C4-2B (cell line): ENCODE results near the gene WDFY2.
"Not testable (repeated sequence)": the region's sequence is repeated elsewhere in the genome, so short reads cannot be mapped to it uniquely, and the experiment has no call there.

Experiments used
- H3K27ac ChIP-seq: fragments of 450-650 bp; 2 replicates; pipeline ENCODE4 v1.5.1; 2017
- ZFX ChIP-seq: fragments of 450-650 bp; IDR thresholded peaks from 2 replicates; pipeline ENCODE4 v1.6.1; 2017
- TF ChIP-seq, protein P1 (sequence below): fragments of 450-650 bp; conservative IDR thresholded peaks from 2 replicates; pipeline ENCODE4 v1.5.1; 2017; ENCODE audit warnings: mild to moderate bottlenecking

Gene WDFY2

DNA sequence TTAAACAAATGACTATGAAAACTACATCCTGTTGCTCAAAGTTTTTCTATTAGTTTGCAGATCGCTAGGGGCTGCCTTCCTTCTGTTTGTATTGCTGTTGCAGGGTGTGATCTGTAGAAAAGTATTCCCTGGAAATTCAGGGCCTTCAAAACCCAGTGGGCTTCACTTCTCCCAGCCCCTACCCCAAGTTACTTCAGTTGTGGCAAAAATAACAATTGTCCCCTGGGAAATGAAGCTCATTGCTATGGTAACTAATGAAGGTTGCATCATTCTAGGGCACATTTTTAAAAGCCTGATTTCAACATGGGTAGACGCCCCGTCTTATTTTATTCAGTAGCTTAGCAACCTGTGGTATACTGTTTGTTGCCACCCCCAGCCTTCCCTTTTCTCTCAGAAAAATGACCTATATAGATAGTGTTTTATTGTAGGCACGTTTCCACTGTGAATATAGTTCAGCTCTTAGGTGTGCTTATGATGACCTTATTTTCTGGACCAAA lies 60.9 kb downstream of the WDFY2 start:
- no peak overlapping the region for H3K27ac ChIP-seq

DNA sequence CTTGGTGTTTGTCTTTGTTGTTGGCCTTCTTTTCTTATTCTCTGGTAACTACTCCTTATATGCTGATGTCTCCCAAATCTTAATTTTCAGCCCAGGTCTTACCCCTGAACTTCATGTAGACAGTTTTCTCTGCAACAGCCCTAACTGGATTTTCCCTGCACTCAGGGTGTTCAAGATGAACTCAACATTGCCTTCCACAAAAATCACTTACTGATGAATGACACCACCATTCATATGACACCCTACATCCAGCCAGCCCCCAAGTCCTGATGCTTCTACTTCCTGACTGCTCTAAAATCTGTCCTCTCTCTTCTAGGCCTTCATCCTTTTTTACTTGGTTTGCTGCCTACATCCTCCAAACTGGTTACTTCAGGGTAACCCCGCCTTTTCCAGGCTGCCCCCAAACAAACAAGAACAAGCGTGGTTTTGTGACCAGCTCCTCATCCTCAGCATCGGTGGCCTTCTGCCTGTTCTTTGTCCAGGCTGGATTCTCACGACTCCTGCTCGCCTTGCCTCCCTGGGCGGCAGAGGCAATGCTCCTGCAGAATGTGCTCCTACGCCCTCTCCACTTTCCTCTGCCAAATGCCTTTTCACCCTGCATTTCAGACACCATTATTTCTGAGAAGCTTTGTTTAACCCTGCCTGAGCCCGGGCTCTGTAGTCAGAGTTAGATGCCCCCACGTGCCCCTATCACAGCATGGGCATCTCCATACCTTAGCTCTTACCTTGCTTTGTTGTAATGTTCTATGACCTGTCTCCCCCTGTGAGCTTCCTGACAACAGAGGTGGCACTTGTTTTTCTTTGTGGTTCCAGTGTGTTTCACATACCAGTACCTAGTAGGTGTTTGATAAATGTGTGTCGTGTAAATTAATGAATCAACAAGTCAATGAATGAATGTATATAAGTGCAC lies 61.8 kb downstream of the WDFY2 start:
- H3K27ac ChIP-seq = no peak overlapping the region

More for the DNA sequence above, 60.9 kb downstream of the WDFY2 start:
- TF ChIP-seq ZFX = no peak
- TF ChIP-seq, protein P1, sequence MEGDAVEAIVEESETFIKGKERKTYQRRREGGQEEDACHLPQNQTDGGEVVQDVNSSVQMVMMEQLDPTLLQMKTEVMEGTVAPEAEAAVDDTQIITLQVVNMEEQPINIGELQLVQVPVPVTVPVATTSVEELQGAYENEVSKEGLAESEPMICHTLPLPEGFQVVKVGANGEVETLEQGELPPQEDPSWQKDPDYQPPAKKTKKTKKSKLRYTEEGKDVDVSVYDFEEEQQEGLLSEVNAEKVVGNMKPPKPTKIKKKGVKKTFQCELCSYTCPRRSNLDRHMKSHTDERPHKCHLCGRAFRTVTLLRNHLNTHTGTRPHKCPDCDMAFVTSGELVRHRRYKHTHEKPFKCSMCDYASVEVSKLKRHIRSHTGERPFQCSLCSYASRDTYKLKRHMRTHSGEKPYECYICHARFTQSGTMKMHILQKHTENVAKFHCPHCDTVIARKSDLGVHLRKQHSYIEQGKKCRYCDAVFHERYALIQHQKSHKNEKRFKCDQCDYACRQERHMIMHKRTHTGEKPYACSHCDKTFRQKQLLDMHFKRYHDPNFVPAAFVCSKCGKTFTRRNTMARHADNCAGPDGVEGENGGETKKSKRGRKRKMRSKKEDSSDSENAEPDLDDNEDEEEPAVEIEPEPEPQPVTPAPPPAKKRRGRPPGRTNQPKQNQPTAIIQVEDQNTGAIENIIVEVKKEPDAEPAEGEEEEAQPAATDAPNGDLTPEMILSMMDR = no peak

DNA sequence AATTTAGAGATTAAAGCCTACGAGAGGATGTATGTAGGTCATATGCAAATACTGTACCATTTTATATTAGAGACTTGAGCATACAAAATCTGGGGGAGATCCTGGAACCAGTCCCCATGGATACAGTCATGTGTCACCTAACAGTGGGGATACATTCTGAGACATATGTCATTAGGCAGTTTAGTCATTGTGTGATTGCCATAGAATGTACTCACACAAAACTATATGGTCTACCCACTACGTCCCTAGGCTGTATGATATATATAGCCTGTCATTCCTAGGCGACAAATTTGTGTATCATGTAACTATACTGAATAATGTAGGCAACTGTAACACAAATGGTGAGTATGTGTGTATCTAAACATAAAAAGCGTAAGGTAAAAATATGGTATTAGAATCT lies 62.8 kb downstream of the WDFY2 start:
- no peak overlapping the region for H3K27ac ChIP-seq
- TF ChIP-seq ZFX = no peak
- TF ChIP-seq, protein P1 = no peak

More for the DNA sequence above, 61.8 kb downstream of the WDFY2 start:
- TF ChIP-seq ZFX = no peak
- TF ChIP-seq, protein P1 = no peak

DNA sequence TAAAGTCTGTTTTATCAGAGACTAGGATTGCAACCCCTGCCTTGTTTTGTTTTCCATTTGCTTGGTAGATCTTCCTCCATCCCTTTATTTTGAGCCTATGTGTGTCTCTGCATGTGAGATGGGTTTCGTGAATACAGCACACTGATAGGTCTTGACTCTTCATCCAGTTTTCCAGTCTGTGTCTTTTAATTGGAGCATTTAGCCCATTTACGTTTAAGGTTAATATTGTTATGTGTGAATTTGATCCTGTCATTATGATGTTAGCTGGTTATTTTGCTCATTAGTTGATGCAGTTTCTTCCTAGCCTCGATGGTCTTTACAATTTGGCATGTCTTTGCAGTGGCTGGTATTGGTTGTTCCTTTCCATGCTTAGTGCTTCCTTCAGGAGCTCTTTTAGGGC lies 67.9 kb downstream of the WDFY2 start:
- H3K27ac ChIP-seq = not testable (repeated sequence)

DNA sequence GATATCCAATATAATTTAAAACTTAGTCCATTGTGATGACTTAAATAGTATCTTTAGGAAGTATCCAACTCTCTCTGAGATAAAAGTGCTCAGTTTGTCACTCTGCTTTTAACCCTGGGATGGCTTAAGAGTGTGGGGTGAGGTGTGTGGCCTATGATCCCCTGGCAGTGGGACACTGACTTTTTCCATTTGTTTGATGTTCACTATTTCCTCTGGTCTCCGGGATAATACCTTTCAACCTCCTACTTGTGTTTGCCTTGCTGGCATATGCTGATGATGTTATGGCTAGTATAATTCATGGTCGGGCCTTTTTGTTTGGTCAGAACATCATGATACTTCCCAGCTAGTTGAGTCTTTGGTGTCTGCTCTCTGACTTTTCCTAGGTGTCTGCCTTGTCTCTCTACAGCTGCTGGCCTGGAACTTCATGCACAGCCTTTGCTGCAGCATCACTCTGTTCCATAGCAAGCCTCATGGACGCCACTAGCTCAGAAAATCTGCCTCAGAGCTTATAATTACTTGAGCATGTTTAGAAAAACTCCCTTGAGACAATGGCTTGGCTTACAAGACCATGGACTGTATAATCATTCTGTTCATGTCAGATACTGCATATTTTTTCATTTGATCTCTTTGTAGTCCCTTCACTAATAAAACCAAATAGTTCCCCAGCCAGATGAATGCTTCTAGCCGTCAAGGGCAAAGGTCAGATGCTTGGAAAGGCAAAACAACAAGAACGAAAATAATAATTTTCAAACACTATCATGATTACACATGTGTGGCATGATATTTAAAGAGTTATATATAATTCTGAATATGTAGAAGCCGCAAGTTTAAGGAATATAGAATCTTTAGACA lies 75.2 kb downstream of the WDFY2 start:
- H3K27ac ChIP-seq = no peak overlapping the region
- TF ChIP-seq, protein P1 = no peak
- TF ChIP-seq ZFX = no peak

DNA sequence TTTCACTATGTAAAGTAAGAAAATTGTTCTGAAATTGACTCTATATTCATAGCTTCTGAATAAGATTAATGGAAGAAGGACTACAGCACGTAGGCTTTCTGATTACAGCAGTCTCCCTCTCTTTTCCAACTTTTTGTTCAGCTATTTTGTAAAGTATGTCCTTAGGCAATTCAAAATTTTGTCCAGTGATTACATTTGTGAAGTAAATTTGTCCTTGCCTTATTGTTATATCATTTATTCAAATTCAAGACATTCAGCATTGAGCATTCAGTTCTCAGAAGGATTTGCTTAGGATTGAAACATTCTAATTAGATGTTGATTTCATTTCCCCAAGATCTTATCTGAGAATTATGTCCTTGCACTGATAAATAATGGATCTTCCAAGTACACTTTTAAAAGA lies 76.6 kb downstream of the WDFY2 start:
- TF ChIP-seq, protein P1 = no peak
- no peak for TF ChIP-seq ZFX
- no peak overlapping the region for H3K27ac ChIP-seq

DNA sequence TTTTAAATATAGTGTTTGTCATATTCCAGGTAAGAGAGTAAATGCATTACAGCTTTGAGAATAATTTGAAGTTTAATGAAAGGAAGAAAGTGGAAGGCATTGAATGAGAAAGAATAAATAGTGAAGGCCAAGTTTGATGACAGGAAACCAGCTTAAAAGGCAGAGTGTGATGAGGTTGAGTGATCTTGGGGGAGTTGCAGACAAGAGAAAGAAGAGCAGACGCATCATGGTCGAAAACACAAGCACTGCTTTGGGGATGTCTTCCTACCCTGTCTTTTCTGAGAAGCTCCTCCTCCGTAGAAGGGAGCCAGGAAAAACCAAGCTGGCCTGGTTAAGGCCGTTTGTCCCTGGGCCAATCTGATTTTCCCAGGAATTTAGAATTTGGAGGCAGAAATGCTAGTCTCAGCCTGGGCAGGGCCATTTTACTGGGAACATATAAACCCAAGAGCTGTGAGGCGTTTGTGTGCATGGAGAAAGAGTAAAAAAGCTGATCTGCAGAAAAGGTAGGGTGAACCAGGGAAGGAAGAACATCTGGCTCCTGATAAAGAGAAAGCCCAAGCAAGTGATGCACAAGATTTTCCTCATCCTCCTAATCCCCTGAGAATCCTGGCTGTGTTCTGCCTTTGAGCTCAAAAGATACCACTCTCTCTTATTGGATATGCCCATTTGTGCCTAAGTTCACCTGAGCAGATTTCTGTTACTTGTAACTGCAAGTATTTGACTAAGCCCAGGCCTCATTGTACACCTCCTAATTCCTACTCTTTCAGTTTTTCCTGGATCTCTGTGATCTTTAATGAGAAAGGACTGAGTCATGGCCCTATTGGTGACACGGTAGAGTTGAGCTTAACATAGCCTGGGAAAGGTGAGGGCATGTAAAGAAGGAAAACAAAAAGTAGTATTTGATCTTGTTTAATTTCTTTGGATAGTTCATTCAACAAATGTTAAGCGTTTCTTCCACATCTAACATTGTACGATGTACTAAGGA lies 80.0 kb downstream of the WDFY2 start:
- TF ChIP-seq ZFX = no peak
- TF ChIP-seq, protein P1 = no peak
- no peak overlapping the region for H3K27ac ChIP-seq
